Testis (tissue), 3 donors: Measurements from ENCODE around the gene CNNM2. TPM values are rescaled to one million over a fixed set of nuclear protein-coding genes. Genes with fewer than 3 reads are reported as not detected.

Experiments used
- DNase-seq: peaks from one replicate; pipeline ENCODE4 v3.0.0-alpha.2; 2019
- H3K27ac ChIP-seq, 2 donors: fragments of 200-600 bp; sonication (generic); one replicate each; pipeline ENCODE4 v1.5.1; 2019
- H3K27me3 ChIP-seq: fragments of 200-600 bp; sonication (generic); one replicate; pipeline ENCODE4 v1.5.1; 2019
- H3K36me3 ChIP-seq: fragments of 200-600 bp; sonication (generic); one replicate; pipeline ENCODE4 v1.5.1; 2017; ENCODE audit warnings: low read depth; ENCODE audit errors: missing control alignments
- H3K4me1 ChIP-seq: fragments of 200-600 bp; sonication (generic); one replicate; pipeline ENCODE4 v1.5.1; 2019
- H3K4me3 ChIP-seq, 2 donors: fragments of 200-600 bp; sonication (generic); one replicate each; pipeline ENCODE4 v1.5.1; 2017 to 2019
- H3K9me3 ChIP-seq: fragments of 200-600 bp; sonication (generic); one replicate; pipeline ENCODE4 v1.5.1; 2017
- POLR2A ChIP-seq: fragments of 450-650 bp; IDR thresholded peaks from one replicate; pipeline ENCODE4 v1.6.1; 2017; ENCODE audit warnings: antibody characterized with exemption, mild to moderate bottlenecking, moderate library complexity
- WGBS, 2 donors: methylation state at CpG; one replicate each; pipeline ENCODE4 v1.1.5; 2018; 5-methylcytosine and 5-hydroxymethylcytosine counted together
- intact Hi-C: fragments of 100-400 bp; cut with DNase I; formaldehyde crosslinking; loops from one replicate; pipeline ENCODE4 v1.15.1; 2023; ENCODE audit warnings: low total_unique reads
- polyA plus RNA-seq: library from polyadenylated mRNA; stranded (reverse); fragments of 350-450 nt; fragmentation: Illumina TruSeq; extraction: RNeasy Lipid Tissue Mini Kit (QIAGEN cat#74804); gene quantifications from one replicate; pipeline ENCODE4 v1.2.3, GENCODE V29; 2014; ENCODE audit warnings: low read depth, low replicate concordance; ENCODE audit not compliant: insufficient read depth
- total RNA-seq, 2 donors: library from RNA; depleted of rRNA; stranded (reverse); fragments of >200 nt; gene quantifications; one replicate each; pipeline ENCODE4 v1.2.3, GENCODE V29; 2016
- TF ChIP-seq, protein P1 (sequence below), 3 experiments: fragments of 450-650 bp in 2 of 3; fragments of 200-600 bp in 1 of 3; sonication (generic) in 1 of 3; IDR thresholded peaks; one replicate each; pipeline ENCODE4 v1.5.1; 2016 to 2019; ENCODE audit warnings: antibody characterized with exemption in 3 of 3, mild to moderate bottlenecking in 2 of 3, moderate library complexity in 1 of 3

The CNNM2 gene
- total and polyA plus RNA-seq, 3 donors from 2014 or later = 9.8 to 30.5 (median 24.2) TPM

DNA sequence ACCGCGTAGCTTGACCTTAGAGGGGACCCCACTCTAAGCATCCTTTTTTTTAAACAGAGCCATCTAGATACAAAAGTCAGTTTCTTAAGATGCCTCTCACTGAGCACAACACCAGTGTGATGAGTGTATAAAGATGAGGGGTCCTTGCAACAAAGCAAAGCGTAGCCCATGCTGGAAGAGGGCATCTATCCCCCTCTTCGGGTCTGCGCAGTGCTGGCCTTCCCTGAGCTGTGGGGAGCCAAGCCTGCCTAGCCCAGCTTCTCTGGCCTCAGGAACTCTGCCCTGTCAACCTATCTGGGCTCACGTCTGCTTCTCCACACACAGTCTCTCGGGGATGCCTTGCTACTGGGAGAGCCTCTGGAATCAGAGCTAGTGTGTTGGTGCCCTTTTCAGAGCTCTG, 161.0 kb downstream of the CNNM2 start:
- no peak for DNase-seq
- Histone ChIP-seq H3K4me3 (no peak overlapping the region), H3K36me3 (no peaks in the 10 kb centered on the region), H3K27ac (no peak overlapping the region), H3K9me3 (no peaks in the 10 kb centered on the region), H3K27me3 (no peaks in the 10 kb centered on the region), H3K4me1 (no peaks in the 10 kb centered on the region)
- intact Hi-C loops = loop anchor here (10.0 kb wide), 1 partner anchor 166 kb away; the partner anchor contains the start of gene RPEL1
- WGBS, 2 donors = 94 to 96% methylated on average over 5 to 7 of the region's 7 CpGs
- TF ChIP-seq, protein P1, sequence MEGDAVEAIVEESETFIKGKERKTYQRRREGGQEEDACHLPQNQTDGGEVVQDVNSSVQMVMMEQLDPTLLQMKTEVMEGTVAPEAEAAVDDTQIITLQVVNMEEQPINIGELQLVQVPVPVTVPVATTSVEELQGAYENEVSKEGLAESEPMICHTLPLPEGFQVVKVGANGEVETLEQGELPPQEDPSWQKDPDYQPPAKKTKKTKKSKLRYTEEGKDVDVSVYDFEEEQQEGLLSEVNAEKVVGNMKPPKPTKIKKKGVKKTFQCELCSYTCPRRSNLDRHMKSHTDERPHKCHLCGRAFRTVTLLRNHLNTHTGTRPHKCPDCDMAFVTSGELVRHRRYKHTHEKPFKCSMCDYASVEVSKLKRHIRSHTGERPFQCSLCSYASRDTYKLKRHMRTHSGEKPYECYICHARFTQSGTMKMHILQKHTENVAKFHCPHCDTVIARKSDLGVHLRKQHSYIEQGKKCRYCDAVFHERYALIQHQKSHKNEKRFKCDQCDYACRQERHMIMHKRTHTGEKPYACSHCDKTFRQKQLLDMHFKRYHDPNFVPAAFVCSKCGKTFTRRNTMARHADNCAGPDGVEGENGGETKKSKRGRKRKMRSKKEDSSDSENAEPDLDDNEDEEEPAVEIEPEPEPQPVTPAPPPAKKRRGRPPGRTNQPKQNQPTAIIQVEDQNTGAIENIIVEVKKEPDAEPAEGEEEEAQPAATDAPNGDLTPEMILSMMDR (IDR thresholded peaks at IDR 0.05) = no peak

DNA sequence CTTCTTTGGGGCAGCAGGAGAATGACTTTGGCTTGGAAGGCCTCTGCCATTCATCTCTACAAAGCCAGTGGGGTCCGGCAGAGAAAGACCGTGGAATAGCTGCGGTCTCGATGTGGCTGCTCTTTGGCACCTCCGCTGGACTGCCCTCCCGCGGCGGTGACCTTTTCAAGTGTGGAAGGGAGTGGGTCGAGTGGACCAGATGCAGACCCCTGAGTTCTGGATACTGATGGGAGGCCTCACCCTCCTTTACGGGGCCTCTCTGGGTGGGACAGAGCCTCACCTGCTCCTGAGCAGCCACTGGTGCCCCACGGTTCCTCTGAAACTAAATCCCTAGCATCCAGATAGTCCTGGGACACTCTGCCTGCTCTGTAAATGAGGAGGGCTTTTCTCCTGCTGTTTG, 161.9 kb downstream of the CNNM2 start:
- no peak for DNase-seq

DNA sequence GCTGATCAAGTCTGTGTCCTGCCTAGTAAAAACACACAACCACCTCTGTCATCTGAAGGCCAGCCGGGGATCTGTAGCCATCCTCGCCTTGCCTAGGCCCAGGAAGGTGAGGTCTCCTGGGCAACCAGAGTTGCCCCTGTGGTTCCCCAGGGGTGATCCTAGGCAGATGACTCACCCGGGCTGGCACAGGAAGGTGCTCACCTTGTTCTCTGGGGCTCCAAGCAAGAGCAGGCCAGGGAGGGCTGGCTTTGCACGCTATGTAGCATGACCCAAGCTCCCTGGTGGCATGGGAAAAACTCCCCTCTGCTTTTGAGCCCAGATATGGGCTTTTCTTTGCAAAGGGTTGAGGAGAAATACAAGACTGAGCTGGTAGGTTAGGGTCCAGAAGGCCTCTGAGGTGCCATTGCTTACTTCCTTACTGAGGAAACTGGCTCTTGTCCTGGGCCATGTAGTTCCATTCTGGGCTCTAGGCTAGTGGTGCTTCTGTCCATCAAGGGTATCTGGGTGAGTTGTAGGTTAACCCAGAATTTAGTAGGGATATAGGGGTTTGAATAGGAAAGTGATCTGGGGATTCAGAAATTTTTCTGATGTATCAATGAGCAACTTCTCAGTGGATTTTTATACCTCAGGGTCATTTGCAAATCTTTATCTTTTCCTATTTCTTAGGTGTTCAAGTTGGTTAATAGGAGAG, 162.9 kb downstream of the CNNM2 start:
- 86 to 90% methylated on average over 3 to 4 of the region's 4 CpGs for WGBS, 2 donors
- TF ChIP-seq POLR2A = no peak
- TF ChIP-seq, protein P1 (IDR thresholded peaks at IDR 0.05) = no peak
- no peak overlapping the region for H3K4me3 ChIP-seq
- no peaks in the 10 kb centered on the region for H3K9me3 ChIP-seq
- H3K27ac ChIP-seq = no peak overlapping the region
- no peaks in the 10 kb centered on the region for H3K27me3 ChIP-seq
- no peaks in the 10 kb centered on the region for H3K4me1 ChIP-seq
- intact Hi-C loops = no loop called here
- H3K36me3 ChIP-seq = no peaks in the 10 kb centered on the region
- no peak for DNase-seq

More for the DNA sequence above, 161.9 kb downstream of the CNNM2 start:
- H3K27me3 ChIP-seq = no peaks in the 10 kb centered on the region
- H3K4me3 ChIP-seq = no peak overlapping the region
- H3K9me3 ChIP-seq = no peaks in the 10 kb centered on the region
- no peak for TF ChIP-seq POLR2A
- TF ChIP-seq, protein P1 (IDR thresholded peaks at IDR 0.05) = no peak
- H3K27ac ChIP-seq = no peak overlapping the region
- no peaks in the 10 kb centered on the region for H3K4me1 ChIP-seq
- H3K36me3 ChIP-seq = no peaks in the 10 kb centered on the region
- intact Hi-C loops = loop anchor here (10.0 kb wide), 1 partner anchor 165 kb away; the partner anchor contains the start of gene RPEL1
- WGBS, 2 donors = 87 to 91% methylated on average over 8 to 11 of the region's 11 CpGs

DNA sequence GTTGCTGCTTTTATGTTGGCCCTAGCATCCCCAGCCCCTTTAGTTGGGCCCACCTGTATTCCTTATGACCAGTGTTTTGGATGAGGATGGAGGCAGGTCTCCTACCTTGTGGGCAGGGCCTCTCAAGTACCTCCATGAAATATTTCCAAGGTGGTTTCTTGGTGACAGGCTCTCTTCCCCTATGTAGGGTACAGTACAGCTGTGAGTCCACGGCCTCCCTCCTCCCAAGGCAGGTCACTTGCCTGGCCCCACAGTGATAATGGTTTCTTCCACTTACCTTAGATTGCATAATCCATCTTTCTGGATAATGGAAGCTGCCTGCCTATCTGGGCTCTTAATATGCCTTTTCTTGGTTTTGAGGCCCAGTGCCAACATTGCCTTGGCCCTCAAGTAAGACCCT, 164.6 kb downstream of the CNNM2 start:
- Histone ChIP-seq H3K4me1 (no peaks in the 10 kb centered on the region), H3K27me3 (no peaks in the 10 kb centered on the region), H3K9me3 (no peaks in the 10 kb centered on the region), H3K27ac (no peak overlapping the region), H3K4me3 (no peak overlapping the region), H3K36me3 (no peaks in the 10 kb centered on the region)
- DNase-seq = no peak
- intact Hi-C loops = no loop called here
- WGBS, 2 donors = 90 to 100% methylated on average over 1 of the region's 1 CpG
- TF ChIP-seq, protein P1 (IDR thresholded peaks at IDR 0.05) = no peak
- TF ChIP-seq POLR2A = no peak
